GM18499 (cell line): ENCODE data around the gene IGF2BP2.
"Not testable (repeated sequence)": the region's sequence is repeated elsewhere in the genome, so short reads cannot be mapped to it uniquely, and the experiment has no call there.

Experiments
- ATAC-seq: cut with Tn5 transposase; IDR thresholded peaks from one replicate; pipeline ENCODE4 v1.9.1; 2021; ENCODE audit warnings: moderate number of reproducible peaks; ENCODE audit not compliant: insufficient read depth, unreplicated experiment

Gene IGF2BP2

GRCh38 chr3:185842241-185842640 is 17.4 kb upstream of the IGF2BP2 start:
- no peak for ATAC-seq

GRCh38 chr3:185838417-185838989 is 13.7 kb upstream of the IGF2BP2 start:
- ATAC-seq, result not testable (repeated sequence)

GRCh38 chr3:185837414-185837813 is 12.6 kb upstream of the IGF2BP2 start:
- no peak for ATAC-seq

GRCh38 chr3:185831990-185832389 is 7.1 kb upstream of the IGF2BP2 start:
- no peak for ATAC-seq

- ATAC-seq, result no peak
Measured at GRCh38 chr3:185831195-185831594, 6.4 kb upstream of the IGF2BP2 start.

- no peak for ATAC-seq
Measured at GRCh38 chr3:185830018-185830797, 5.4 kb upstream of the IGF2BP2 start.

GRCh38 chr3:185828755-185829154 is 3.9 kb upstream of the IGF2BP2 start:
- ATAC-seq, result no peak

- no peak for ATAC-seq
Measured at GRCh38 chr3:185827595-185828344, 2.9 kb upstream of the IGF2BP2 start.

- no peak for ATAC-seq
Measured at GRCh38 chr3:185825639-185826481, 1.0 kb upstream of the IGF2BP2 start.

GRCh38 chr3:185824051-185825005 is 514 bp downstream of the IGF2BP2 start:
- ATAC-seq, result no peak

GRCh38 chr3:185823078-185824044 is 1.5 kb downstream of the IGF2BP2 start:
- ATAC-seq, result no peak

- no peak for ATAC-seq
Measured at GRCh38 chr3:185822221-185823000, 2.4 kb downstream of the IGF2BP2 start.

GRCh38 chr3:185820973-185821758 is 3.7 kb downstream of the IGF2BP2 start:
- ATAC-seq, result no peak

- no peak for ATAC-seq
Measured at GRCh38 chr3:185818267-185818875, 6.5 kb downstream of the IGF2BP2 start.

- ATAC-seq, result no peak
Measured at GRCh38 chr3:185815391-185816282, 9.2 kb downstream of the IGF2BP2 start.
